ENCODE data around the gene RASA1. TPM values are rescaled to one million over a fixed set of nuclear protein-coding genes. Genes with fewer than 3 reads are reported as not detected.

The RASA1 gene
- total RNA-seq = 30.0 and 44.9 TPM in 2 replicates

GRCh38 chr5:87267574-87268125, at the start of gene RASA1:
TSS of gene RASA1 (plus strand) at chr5:87267883. CDS start at chr5:87268452, 569 bp downstream.
- H3K4me3 ChIP-seq (ENCODE audit: low read depth, low read length) = peak within 1 kb of the TSS; percentile 96
- TF ChIP-seq, protein P1, sequence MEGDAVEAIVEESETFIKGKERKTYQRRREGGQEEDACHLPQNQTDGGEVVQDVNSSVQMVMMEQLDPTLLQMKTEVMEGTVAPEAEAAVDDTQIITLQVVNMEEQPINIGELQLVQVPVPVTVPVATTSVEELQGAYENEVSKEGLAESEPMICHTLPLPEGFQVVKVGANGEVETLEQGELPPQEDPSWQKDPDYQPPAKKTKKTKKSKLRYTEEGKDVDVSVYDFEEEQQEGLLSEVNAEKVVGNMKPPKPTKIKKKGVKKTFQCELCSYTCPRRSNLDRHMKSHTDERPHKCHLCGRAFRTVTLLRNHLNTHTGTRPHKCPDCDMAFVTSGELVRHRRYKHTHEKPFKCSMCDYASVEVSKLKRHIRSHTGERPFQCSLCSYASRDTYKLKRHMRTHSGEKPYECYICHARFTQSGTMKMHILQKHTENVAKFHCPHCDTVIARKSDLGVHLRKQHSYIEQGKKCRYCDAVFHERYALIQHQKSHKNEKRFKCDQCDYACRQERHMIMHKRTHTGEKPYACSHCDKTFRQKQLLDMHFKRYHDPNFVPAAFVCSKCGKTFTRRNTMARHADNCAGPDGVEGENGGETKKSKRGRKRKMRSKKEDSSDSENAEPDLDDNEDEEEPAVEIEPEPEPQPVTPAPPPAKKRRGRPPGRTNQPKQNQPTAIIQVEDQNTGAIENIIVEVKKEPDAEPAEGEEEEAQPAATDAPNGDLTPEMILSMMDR (IDR thresholded peaks at IDR 0.05; ENCODE audit: insufficient read depth, low read depth, low read length) = no peak
- peak; percentile 91 for DNase-seq (ENCODE audit: low read depth)

DNA sequence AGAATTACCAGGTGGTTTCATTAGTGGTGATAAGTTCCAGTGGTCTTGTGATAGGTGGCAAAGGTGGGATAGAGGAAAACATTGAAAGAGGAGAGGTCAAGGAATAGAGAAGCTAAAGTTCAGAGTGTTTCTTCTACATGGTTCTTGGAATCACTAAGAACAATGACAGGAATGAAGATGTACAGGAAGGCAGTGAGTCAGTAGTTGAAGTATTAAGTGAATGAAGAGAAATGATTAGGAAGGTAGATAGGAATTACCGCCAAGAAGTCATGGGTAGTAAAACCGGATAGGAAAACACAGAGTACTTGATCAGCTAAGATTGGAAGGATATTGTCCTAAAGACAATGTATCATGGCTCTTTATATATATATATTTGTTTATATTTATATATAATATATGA, 37.9 kb upstream of the RASA1 start:
- no peak overlapping the region for H3K4me3 ChIP-seq (ENCODE audit: low read depth, low read length)
- no peak for DNase-seq (ENCODE audit: low read depth)
- TF ChIP-seq, protein P1 (IDR thresholded peaks at IDR 0.05; ENCODE audit: insufficient read depth, low read depth, low read length) = no peak

DNA sequence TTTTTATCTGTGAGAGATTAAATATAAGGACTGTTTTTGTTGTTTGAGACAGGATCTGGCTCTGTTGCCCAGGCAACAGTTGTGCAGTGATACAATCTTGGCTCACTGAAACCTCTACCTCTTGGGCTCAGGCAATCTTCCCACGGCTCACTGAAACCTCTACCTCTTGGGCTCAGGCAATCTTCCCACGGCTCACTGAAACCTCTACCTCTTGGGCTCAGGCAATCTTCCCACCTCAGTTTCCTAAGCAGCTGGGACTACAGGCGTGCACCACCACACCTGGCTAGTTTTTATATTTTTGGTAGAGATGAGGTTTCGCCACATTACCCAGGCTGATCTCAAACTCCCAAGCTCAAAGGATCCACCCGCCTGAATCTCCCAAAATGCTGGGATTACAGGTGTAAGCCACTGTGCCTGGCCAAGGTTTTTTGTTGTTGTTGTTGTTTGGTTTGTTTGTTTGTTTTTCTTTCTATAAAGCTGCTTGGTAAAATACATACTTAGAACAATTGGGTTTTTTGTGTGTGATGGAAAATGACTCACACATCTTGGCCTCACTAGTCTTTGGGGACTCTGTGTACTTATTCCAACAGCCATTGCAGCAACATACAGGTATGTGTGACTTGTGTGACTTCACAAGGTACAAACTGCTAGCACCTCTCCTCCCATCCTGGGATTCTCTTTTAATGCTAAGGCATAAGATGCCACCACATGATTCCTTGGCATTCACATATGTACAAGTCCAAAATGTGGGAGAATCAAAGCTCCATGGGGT, 36.5 kb upstream of the RASA1 start:
- TF ChIP-seq, protein P1 (IDR thresholded peaks at IDR 0.05; ENCODE audit: insufficient read depth, low read depth, low read length) = no peak
- no peak overlapping the region for H3K4me3 ChIP-seq (ENCODE audit: low read depth, low read length)
- no peak for DNase-seq (ENCODE audit: low read depth)

DNA sequence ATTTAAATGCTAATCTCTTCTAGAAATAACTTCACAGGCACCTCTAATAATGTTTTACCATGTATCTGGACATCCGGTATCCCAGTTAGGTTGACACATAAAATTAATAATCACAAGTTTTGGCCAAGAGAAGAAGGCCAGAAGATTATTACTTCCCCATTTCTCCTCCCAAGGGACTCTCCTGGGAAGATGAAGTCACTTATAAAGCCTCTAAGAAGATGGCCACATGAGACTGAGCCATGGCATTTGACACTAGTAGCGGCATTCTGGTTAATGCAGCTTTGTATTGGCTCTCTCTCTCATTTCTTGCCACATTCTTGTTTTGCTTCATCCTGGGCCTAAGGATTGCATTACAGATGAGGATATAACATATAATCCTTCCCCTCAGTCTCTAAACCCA, 34.5 kb upstream of the RASA1 start:
- no peak overlapping the region for H3K4me3 ChIP-seq (ENCODE audit: low read depth, low read length)
- TF ChIP-seq, protein P1 (IDR thresholded peaks at IDR 0.05; ENCODE audit: insufficient read depth, low read depth, low read length) = no peak
- DNase-seq (ENCODE audit: low read depth) = no peak

DNA sequence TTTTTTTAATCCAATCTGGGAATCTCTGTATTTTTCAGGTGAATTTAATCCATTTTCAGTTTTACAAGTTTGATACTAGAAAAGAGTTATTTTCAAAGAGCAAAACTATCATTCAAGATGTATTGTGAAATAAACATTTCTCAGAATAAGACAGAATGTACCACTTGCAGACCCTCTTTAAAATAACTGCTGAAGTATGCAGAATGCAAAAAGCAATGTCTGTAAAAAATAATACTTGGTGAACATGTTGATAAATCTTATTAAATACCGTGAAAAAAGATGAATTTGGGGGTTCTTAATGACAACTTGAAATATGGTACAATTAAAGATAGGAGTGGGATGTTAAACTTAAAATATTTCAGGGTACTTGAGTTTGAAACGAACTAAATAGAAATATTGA, 26.1 kb upstream of the RASA1 start:
- TF ChIP-seq, protein P1 (IDR thresholded peaks at IDR 0.05; ENCODE audit: insufficient read depth, low read depth, low read length) = no peak
- DNase-seq (ENCODE audit: low read depth) = no peak
- no peak overlapping the region for H3K4me3 ChIP-seq (ENCODE audit: low read depth, low read length)

GRCh38 chr5:87242242-87242641, 25.4 kb upstream of the RASA1 start:
- DNase-seq (ENCODE audit: low read depth) = no peak
- TF ChIP-seq, protein P1 (IDR thresholded peaks at IDR 0.05; ENCODE audit: insufficient read depth, low read depth, low read length) = no peak
- no peak overlapping the region for H3K4me3 ChIP-seq (ENCODE audit: low read depth, low read length)
